ENCODE data around the gene COPG2. TPM values are rescaled to one million over a fixed set of nuclear protein-coding genes. Genes with fewer than 3 reads are reported as not detected.
"Not testable (repeated sequence)": the region's sequence is repeated elsewhere in the genome, so short reads cannot be mapped to it uniquely, and the experiment has no call there.

The COPG2 gene, protein sequence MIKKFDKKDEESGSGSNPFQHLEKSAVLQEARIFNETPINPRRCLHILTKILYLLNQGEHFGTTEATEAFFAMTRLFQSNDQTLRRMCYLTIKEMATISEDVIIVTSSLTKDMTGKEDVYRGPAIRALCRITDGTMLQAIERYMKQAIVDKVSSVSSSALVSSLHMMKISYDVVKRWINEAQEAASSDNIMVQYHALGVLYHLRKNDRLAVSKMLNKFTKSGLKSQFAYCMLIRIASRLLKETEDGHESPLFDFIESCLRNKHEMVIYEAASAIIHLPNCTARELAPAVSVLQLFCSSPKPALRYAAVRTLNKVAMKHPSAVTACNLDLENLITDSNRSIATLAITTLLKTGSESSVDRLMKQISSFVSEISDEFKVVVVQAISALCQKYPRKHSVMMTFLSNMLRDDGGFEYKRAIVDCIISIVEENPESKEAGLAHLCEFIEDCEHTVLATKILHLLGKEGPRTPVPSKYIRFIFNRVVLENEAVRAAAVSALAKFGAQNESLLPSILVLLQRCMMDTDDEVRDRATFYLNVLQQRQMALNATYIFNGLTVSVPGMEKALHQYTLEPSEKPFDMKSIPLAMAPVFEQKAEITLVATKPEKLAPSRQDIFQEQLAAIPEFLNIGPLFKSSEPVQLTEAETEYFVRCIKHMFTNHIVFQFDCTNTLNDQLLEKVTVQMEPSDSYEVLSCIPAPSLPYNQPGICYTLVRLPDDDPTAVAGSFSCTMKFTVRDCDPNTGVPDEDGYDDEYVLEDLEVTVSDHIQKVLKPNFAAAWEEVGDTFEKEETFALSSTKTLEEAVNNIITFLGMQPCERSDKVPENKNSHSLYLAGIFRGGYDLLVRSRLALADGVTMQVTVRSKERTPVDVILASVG
- polyA plus RNA-seq (ENCODE audit: insufficient read length) = 44.5 TPM

DNA sequence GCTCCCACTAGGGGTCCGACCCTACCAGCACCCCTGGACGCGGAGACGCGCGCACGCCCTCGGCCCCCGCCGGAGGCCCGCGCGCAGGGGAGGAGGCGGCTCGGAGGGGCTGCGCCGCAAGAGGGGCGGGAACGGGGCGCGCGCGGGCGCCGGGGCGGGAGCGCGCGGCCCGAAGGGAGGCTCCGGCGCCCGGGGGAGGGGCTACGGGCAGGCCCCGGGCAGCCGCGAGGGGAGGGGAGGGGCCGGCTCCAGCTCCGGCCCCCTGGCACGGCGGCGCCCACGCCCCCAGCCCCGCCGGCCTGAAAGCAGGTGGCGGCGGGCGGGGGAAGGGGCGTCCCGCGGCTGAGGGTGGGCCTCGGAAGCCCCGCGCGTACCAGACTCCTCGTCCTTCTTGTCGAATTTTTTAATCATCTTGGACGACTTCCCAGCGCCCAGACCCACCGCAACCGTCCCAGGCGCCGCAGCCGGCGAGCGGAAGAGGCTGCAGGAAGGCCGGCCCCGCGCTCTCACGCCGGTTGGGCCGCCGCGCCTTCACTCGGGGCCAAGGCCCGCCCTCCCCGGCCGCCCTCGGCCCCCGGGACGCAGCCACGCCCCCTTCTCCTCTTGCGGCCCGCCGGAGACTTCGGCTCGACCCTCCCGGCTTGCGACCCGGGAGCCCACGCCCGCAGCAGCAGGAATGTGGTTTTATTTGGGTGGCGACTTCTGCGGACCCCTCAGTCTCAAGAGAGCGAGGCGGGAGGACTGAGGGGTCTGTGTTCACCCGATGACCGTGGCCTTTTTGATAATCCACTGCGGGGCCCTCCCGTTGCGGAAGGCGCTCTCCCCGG lies at the start of gene COPG2:
Gene COPG2 (minus strand): TSS at position 491 of the 827 bp plus-strand sequence. CDS start 80 bp downstream, at position 411.
- DNase-seq = peak; percentile 92

DNA sequence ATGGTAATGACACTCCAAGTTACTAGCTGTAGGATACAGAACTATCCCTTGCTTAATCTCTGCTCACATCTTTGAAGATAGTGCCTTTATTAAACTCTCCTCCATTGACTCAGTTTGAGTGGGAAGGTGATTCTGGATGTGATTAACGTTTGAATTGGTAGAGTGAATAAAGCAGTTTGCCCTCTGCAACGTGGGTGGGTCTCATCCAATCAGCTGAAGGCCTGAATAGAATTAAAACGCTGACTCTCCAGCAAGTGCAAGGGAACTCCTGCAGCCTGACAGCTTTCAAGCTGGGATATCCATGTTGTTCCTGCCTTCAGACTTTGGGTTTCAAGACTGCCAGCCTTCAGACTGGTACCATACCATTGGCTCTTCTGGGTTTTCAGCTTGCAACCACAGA lies 43.9 kb upstream of the COPG2 start:
- no peak for DNase-seq

DNA sequence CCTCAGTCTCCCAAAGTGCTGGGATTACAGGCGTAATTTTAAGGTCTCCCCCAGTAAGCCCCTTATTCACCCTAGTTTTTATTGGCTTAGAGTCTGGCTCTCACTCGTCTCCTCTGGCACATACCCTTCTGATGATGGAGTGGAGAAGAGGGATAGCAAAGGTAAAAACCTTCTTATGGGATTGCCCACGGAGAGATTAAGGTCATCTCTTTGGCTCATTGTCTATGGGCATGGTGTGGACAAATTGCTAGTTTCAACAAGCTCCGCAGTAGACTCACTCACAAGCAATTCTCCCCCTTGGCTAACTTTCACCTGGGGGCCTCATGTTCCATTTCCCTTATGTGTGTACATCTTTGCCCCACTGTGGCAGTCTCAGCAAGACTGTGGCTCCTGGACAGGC lies 40.2 kb upstream of the COPG2 start:
- no peak for DNase-seq

DNA sequence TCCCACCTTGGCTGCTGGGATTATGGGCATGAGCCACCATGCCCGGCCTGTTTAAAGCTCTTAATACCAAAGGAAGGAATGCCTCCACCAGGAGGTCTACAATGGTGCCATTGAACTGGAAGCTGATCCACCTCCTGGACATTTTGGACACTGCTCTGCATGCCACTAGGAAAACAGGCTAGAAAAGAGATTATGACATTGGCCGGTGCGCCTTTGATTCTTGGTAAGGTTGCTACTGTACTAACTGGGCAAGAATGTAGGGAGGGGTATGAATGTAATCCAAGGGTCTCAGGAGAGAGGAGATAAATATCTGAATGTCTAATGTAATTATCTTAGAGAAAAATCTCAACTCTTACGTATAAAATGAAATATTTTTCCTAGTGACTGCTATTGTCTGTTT lies 39.5 kb upstream of the COPG2 start:
- no peak for DNase-seq

DNA sequence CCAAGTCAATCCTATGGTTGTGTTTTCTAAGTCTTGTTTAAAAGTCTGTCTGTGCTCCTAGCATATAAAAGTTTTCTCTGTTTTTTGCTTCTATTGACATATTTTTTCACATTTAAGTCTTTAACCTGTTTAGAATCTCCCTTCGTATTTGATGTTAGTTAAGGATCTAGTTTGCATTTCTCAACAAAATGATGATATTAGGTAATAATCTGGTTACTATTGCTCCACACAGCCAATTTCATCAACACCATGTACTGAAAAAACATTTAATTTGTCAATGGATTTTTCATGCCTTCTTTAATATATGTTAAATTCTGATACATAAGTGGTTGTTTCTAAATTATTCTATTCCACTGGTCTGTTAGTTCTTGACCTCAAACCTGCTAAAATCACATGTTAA lies 35.3 kb upstream of the COPG2 start:
- no peak for DNase-seq

DNA sequence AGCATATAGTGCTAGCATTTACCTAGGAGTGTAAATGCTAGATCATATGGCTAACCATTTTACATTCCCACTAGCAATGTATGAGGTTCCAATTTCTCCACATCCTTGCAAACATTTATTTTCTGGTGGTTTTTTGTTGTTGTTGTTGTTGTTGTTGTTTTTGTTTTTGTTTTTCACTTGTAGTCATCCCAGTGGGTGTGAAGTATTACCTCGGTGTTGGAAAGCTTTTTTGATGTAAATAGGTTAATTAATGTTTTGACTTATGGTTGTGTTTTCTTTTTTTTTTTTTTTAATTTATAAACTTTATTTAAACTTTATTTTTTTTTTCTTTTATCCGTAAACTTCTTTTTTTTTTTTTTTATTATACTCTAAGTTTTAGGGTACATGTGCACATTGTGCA lies 33.1 kb upstream of the COPG2 start:
- no peak for DNase-seq

DNA sequence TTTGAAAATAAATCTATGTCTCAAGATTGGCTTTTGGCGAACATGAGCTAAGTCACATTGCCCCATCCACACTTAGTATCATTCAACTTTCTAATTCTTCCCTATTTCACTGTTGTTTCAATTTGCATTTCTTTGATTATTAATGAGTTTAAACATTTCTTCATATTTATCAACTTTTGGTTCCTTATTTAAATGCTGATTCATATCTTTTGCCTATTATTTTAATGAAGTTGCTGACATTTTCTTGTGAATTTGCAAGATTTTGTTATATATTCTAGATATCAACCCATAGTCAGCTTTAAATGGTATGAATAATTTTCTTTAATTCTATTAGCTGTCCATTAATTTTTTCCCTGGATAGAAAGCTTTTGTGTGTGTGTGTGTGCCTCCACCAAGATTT lies 32.2 kb upstream of the COPG2 start:
- no peak for DNase-seq

DNA sequence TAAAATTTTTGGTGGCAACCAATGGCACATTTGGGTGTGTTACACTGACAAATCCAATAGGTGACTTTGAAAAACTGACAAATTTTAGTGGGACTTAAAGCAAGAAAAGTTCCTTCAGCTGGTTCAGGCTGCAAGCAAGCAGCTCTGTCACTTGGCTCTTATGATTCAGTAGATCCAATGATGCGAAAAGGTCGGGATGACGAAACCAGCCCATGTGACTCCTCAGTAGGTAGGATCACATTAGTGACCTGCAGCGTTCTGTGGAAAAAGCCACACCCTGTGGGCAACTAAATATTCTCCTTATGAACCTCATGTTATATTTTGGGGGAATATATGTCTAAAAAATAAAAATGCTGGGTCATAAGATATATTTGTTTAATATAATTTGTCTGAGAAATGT lies 31.1 kb upstream of the COPG2 start:
- no peak for DNase-seq

DNA sequence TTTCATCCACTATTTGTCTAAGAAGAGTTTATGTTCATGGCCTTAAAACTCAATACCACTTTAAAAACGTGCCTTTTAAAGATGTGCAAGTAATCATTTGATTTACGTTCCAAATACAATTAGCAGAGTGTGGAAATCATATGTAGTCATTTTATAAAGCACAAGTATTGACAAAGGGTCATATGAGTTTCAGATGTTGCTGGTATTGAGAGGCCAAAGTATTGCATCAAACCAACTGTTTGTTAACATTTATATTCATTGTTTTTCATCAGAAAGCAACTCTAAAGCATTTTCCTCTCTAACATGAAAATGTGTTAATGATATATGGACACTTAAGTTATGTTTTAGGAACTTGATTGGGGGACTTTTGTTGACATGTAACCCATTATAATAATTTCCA lies 29.3 kb upstream of the COPG2 start:
- no peak for DNase-seq

DNA sequence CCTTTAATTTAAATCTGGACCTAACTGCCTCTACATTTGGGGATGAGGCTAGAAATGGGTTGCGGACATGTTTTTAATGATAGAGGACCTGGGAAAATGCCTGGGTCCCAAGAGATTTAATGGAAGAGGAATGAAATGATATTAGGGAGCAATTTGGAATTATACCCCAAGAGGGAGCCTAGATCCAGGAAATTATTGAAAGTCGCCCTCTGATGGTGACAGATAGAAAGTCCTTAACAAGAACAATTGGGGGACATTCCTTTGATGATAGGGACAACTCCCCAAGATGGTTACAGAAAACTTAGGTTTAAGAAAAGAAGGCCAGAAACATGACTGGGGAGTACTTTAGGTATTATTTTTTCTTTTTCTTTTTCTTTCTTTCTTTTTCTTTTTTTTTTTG lies 27.3 kb upstream of the COPG2 start:
- no peak for DNase-seq

DNA sequence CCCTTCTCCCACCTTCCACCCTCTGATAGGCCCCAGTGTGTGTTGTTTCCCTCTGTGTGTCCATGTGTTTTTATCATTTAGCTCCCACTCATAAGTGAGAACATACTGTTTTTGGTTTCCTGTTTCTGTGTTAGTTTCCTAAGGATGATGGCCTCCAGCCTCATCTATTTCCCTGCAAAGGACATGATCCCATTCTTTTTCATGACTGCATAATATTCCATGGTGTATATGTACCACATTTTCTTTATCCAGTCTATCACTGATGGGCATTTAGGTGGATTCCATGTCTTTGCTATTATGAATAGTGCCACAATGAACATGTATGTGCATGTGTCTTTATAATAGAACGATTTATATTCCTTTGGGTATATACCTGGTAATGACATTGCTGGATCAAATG lies 23.8 kb upstream of the COPG2 start:
- not testable (repeated sequence) for DNase-seq

DNA sequence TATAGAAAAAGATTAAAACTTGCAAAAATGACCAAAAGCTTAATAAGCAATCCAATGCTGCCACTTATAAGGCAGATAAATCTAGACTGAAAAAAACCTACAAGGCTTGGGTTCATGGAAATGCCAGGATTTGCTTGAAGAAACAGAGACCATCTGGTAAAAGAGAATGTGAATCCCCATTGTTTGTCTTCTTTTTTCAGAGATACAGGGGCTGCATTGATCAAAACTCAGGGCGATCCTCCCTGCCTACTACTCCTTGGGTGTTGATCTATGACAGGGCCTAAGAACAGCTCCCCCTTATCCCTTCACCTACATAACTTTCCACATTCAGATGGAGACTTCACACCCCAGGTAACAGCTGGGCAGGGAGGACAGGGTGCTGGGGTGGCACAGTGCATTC lies 21.1 kb upstream of the COPG2 start:
- DNase-seq = no peak

DNA sequence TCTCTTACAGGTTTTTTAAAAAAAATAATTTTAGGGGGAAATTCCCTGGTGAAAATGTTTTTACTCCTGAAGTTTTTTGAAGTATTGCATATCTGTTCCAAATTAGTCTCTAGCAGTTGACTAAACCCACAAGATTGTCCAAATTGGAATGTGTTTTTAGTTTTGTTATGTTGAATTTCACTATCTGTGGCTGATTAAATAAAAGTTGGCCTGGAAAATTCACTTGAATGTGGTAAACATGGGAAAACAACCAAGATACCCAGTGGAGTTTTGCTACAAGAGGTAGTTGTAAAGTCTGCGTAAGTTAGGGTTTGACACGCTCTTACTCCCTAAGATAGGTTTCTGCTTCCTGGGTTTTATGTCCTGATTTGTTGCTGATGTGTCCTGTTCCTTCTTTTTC lies 14.5 kb upstream of the COPG2 start:
- DNase-seq = no peak

DNA sequence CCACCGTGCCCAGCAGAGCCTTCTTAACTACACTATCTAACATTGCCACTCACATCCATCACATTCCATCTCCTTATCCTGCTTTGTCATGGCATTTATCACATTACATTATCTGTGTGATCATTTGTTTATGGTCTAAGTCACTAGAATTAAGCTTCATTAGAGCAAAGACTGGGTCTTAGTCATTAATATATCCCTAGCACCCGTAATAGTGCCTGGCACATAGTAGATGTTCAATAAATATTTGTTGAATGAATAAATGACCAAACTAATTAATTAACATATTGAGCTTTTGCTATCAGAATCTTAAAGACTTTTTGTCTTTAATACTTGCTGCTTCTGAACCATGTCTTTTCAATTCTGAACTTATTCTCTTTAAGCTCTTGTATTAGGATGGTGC lies 5.9 kb upstream of the COPG2 start:
- no peak for DNase-seq

DNA sequence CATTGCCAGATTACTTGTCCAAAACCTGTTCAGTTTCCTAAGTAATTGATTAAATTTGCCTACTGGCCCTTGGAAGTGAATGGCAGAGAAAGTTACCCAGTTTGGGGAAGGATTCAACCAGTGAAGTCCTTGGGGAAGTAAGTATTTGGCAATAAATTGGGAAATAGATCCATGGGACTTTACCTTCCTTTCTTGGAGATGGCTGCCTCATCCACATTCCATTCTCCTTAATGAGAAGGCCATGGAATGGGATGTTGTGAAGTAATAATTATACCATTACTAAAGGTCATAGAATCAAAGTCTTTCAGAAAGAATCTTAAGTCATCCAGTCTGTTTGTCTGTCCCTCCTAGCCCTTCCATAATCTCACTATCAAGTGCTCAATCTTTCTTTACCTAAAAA lies 4.5 kb upstream of the COPG2 start:
- no peak for DNase-seq

DNA sequence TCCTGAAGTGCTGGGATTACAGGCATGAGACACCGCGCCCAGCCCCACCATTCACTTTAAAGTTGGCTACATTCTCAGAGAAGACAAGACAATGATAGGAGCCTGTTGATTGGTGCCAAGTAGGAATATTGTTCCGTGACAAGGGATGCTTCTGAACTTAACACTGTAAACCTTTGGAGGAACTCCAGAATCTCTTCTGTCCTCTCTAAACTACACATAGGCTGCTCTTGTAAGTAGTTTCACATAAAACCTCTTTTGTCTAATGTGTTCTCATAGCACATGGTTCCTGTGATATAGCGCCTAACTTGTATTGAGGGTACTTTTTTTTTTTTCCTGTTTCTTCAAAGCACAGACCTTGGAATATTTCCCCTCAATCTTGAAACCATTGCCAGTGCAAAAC lies 3.6 kb upstream of the COPG2 start:
- no peak for DNase-seq

DNA sequence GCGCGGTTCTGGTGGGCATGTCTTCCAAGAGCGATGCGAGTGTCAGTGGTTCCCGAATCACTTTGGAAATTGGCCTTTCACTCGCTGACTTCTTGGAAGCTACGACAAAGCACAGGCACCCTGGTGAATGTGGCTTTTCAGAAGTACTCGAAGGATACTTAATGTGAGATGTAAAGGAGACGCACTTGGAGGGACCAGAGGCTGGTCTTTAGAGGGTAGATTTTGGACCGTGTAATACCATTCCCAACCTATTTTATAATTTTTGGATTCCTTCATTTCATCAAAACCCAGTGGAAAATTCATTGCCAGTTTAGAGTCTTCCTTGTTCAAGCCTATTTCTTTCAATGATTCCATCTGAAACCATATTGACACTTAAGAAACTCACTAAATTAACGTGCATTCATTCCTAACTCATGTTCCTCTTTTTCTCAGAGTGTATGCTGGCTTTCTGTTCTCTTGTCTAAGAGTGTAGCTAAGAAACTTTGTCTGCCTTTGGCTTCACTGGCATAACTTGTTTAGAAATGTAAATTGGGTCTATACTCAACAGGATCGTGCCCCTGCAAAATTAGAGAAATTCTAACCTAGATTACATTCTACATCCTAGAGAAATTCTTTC lies 645 bp upstream of the COPG2 start:
- DNase-seq = no peak

DNA sequence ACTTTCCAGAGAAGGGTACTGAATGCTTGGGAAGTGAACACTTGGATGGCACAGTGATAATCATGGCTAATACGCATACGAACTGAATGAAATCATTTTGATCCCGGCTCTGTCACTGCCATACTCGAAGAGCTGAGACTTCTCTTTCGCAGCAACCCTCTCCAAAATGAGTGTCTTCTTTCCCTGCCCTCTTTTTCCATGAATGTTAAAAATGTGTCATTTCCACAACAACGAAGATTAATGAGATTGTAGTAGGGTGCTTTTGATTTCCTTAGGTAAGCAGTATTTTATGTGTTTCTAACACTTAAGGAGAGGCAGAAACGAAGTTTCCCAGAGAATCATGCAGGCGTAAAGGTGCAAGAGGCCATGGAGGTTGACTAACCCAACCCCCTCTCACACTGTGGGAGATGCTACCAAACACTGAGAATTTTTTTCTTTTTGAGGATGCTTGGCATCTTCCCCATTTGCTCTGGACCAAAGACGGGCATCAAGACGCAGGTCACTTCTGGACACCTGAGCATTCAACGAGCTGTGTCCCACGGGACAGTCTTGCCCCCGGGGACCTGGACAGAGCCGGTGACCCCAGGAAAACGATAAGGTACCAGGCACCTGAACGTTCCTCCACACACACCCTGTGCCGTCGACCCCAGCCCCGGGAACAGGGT lies 823 bp downstream of the COPG2 start:
- peak; percentile 22 for DNase-seq

DNA sequence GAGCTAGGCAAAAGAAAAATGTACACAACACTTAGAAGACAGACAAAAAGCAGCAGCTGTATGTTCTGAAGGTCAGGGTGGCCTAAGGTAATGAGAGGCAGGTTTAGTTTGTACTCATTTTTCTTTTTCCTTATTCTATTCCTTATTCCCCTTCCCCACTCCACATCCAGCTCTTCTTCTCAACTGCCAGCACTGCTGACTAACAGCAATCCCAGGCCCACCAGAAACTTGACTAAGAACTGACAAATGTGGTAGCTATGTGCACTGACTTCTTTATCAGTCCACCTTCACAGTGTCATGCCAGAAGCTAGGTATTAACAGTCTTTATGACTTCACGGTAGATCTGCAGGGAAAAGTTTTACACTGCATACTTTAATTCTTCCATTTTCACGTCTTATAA lies 6.1 kb downstream of the COPG2 start:
- DNase-seq = no peak

DNA sequence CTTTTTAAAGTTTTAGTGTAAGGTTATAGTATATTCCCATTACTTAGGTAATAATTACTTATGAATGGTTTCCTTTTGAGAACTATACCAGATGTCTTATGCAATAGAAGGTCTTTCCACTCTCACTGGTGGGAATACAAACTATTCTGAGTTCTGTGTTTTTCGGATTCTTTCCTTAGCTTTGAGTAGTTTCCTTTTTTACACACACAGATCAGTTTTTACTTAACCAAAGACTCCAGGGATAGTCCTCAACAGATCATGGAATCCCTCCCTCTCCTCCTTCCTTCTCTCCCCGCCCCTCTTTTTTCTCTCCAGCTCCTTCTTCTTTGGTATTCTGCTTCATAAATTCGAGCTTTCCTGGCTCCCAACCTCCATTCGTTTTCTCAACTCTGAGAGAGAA lies 13.3 kb downstream of the COPG2 start:
- DNase-seq = peak; percentile 36

DNA sequence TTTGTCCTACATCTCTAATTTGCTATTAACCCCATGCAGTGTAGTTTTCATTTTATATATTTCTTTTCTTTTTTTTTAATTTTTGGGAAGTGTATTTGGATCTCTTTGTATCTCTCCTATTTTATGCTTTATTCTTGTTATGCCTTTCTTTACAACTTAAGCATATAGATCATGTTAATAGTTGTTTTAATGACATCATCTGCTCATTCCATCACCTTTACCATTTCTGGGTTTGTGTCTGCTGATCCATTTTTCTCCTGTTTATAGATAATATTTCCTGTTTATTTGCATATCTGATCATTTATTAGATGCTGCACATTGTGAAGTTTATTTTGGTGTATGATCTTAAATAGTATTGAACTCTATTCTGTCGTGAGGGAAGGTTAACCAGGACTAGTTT lies 13.7 kb downstream of the COPG2 start:
- no peak for DNase-seq

DNA sequence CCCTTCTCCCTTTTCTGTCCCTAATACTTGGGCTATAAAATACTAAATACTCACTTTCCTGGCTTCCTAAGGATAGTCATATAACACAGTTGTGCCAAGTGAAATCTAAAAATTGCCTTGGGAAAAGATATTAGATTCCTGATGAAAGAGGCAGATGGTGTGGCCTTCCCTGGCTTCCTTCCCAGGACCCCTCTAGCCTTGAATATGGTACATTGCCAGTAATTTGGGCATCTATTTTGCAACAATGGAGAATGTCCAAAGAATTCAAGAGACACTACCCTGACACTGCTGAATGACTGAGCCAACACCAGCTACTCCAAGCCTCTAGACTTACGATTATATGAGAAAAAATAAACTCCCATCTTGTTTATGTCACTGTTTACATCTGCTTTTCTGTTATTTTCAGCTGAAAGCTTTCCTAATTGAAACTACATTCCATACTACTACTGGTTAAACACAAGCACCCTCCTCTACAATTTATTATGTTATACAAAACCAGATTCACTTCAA lies 17.9 kb downstream of the COPG2 start:
- no peak for DNase-seq

Data from hindlimb muscle (tissue), 1 donor.